WTC11 (cell line): ENCODE measurements around the gene GRIN1. TPM values are rescaled to one million over a fixed set of nuclear protein-coding genes. Genes with fewer than 3 reads are reported as not detected.

Experiments
- ATAC-seq: fragments of 200-7000 bp; cut with Tn5 transposase; 2 replicates; pipeline ENCODE4 v1.10.0; 2021; ENCODE audit warnings: mild to moderate bottlenecking, moderate library complexity
- CTCF ChIA-PET: fragments of 300-600 bp; sonication (Branson Sonifier 250); formaldehyde crosslinking; loops from one replicate; lab custom pipeline; 2021; ENCODE audit warnings: antibody characterized with exemption; lab: Charles Lee
- POLR2A ChIA-PET: fragments of 350-600 bp; sonication (Branson Sonifier 250); formaldehyde crosslinking; loops from one replicate; lab custom pipeline; 2021; ENCODE audit warnings: antibody characterized with exemption; lab: Charles Lee
- DNase-seq: peaks from one replicate; pipeline ENCODE4 v3.0.0; 2021; ENCODE audit warnings: low spot score
- H3K27ac Mint-ChIP-seq: 2 replicates; pipeline ENCODE4 v1.8.0; 2021; ENCODE audit warnings: mixed read lengths
- H3K27me3 Mint-ChIP-seq: 2 replicates; pipeline ENCODE4 v1.8.0; 2021; ENCODE audit warnings: low read depth, mild to moderate bottlenecking, moderate library complexity, mixed read lengths
- H3K36me3 Mint-ChIP-seq: 2 replicates; pipeline ENCODE4 v1.8.0; 2021; ENCODE audit warnings: mixed read lengths
- H3K4me1 Mint-ChIP-seq: 2 replicates; pipeline ENCODE4 v1.8.0; 2022; ENCODE audit warnings: mixed read lengths
- H3K4me3 Mint-ChIP-seq: 2 replicates; pipeline ENCODE4 v1.8.0; 2021; ENCODE audit warnings: mild to moderate bottlenecking, moderate library complexity, mixed read lengths
- H3K9me3 Mint-ChIP-seq: 2 replicates; pipeline ENCODE4 v1.8.0; 2021; ENCODE audit warnings: mixed read lengths
- ESRRA ChIP-seq: sonication (generic); formaldehyde crosslinking; IDR thresholded peaks from 2 replicates; pipeline ENCODE4 v1.8.1; 2022; ENCODE audit warnings: mild to moderate bottlenecking, missing genetic modification reagents, borderline replicate concordance
- GTF2I ChIP-seq: fragments of 250-450 bp; sonication (Bioruptor Pico); conservative IDR thresholded peaks from 2 replicates; pipeline ENCODE4 v1.4.0; 2021; ENCODE audit warnings: mild to moderate bottlenecking
- NR3C1 ChIP-seq: sonication (generic); formaldehyde crosslinking; conservative IDR thresholded peaks from 2 replicates; pipeline ENCODE4 v1.8.1; 2023; ENCODE audit warnings: low read depth, mild to moderate bottlenecking, missing genetic modification reagents
- RORB ChIP-seq: fragments of 250-450 bp; sonication (Bioruptor Pico); IDR thresholded peaks from 2 replicates; pipeline ENCODE4 v1.9.0; 2021; ENCODE audit warnings: mild to moderate bottlenecking
- SOX15 ChIP-seq: fragments of 250-450 bp; sonication (Bioruptor Pico); IDR thresholded peaks from 2 replicates; pipeline ENCODE4 v1.9.0; 2021; ENCODE audit warnings: mild to moderate bottlenecking
- ZNF532 ChIP-seq: fragments of 250-450 bp; sonication (Bioruptor Pico); IDR thresholded peaks from 2 replicates; pipeline ENCODE4 v1.9.0; 2021; ENCODE audit warnings: mild to moderate bottlenecking, borderline replicate concordance
- total RNA-seq: library from RNA; stranded (reverse); gene quantifications from 3 replicates; pipeline ENCODE4 v1.2.3, GENCODE V29; 2021
- TF ChIP-seq, protein P1 (sequence below): sonication (generic); formaldehyde crosslinking; IDR thresholded peaks from 2 replicates; pipeline ENCODE4 v1.8.1; 2023; ENCODE audit warnings: mild to moderate bottlenecking, missing genetic modification reagents, moderate library complexity
- TF ChIP-seq, protein P2 (sequence below): sonication (generic); formaldehyde crosslinking; IDR thresholded peaks from 2 replicates; pipeline ENCODE4 v1.8.0; 2022; ENCODE audit warnings: mild to moderate bottlenecking, missing genetic modification reagents
- TF ChIP-seq, protein P3 (sequence below): fragments of 250-450 bp; sonication (Bioruptor Pico); conservative IDR thresholded peaks from 2 replicates; pipeline ENCODE4 v1.9.0; 2021; ENCODE audit warnings: mild to moderate bottlenecking
- TF ChIP-seq, protein P4 (sequence below): sonication (generic); formaldehyde crosslinking; IDR thresholded peaks from 2 replicates; pipeline ENCODE4 v1.8.1; 2022; ENCODE audit warnings: missing genetic modification reagents, borderline replicate concordance
- TF ChIP-seq, protein P5 (sequence below): sonication (generic); formaldehyde crosslinking; IDR thresholded peaks from 2 replicates; pipeline ENCODE4 v1.8.0; 2022; ENCODE audit warnings: mild to moderate bottlenecking, missing genetic modification reagents

Gene GRIN1
- total RNA-seq, 1 experiment from 2014 or later, result 4.1 TPM

GRCh38 chr9:137160054-137160425, 21.1 kb downstream of the GRIN1 start:
- Mint-ChIP-seq H3K27ac (no peak overlapping the region), H3K27me3 (peaks cover 85% of the 10 kb centered on the region), H3K4me3 (no peak overlapping the region)

More at GRCh38 chr9:137160054-137160425, 21.1 kb downstream of the GRIN1 start:
- Mint-ChIP-seq H3K4me1 (no peaks in the 10 kb centered on the region), H3K9me3 (no peaks in the 10 kb centered on the region), H3K36me3 (no peaks in the 10 kb centered on the region)
- POLR2A ChIA-PET, result no interaction called here
- CTCF ChIA-PET, result interaction anchor here (2.0 to 3.7 kb wide), 3 partner anchors 16 to 131 kb away, joined by 4 to 40 read pairs (median 18); no protein-coding TSS in a partner anchor
- TF ChIP-seq SOX15 (CRISPR knock-in tag) (no peak), RORB (CRISPR knock-in tag) (no peak), ZNF532 (CRISPR knock-in tag) (no peak), ESRRA (no peak), GTF2I (CRISPR knock-in tag) (no peak), NR3C1 (CRISPR knock-in tag) (no peak)
- TF ChIP-seq, protein P1, sequence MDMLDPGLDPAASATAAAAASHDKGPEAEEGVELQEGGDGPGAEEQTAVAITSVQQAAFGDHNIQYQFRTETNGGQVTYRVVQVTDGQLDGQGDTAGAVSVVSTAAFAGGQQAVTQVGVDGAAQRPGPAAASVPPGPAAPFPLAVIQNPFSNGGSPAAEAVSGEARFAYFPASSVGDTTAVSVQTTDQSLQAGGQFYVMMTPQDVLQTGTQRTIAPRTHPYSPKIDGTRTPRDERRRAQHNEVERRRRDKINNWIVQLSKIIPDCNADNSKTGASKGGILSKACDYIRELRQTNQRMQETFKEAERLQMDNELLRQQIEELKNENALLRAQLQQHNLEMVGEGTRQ (CRISPR knock-in tag), result no peak
- TF ChIP-seq, protein P2, sequence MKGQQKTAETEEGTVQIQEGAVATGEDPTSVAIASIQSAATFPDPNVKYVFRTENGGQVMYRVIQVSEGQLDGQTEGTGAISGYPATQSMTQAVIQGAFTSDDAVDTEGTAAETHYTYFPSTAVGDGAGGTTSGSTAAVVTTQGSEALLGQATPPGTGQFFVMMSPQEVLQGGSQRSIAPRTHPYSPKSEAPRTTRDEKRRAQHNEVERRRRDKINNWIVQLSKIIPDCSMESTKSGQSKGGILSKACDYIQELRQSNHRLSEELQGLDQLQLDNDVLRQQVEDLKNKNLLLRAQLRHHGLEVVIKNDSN (CRISPR knock-in tag), result no peak
- TF ChIP-seq, protein P3, sequence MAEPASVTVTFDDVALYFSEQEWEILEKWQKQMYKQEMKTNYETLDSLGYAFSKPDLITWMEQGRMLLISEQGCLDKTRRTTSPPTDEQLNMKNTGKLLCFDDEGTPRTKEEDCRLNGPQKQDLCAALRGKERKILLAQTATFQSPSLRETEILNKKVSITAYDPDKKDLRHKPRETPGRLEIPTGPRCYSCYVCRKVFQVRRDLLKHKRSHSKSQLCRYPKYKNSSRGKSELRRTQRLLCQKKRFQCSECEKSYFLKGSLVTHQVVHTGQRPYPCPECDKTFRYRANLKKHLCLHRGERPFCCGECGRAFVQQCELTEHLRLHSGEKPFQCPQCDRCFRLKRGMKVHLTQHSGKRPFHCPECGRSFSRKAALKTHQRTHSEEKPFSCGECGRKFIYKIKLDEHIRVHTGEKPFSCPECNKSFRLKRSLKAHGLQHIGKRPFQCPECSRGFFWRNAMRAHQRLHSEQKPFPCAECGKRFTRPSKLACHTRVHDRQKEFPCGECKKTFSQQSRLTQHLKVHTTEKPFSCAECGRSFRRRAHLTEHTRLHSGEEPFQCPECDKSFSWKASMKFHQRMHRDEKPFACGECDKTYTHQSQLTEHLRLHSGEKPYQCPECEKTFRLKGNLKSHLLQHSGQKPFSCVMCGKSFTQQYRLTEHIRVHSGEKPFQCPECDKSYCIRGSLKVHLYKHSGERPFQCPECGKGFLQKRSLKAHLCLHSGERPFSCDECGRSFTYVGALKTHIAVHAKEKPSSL (CRISPR knock-in tag), result no peak
- TF ChIP-seq, protein P4, sequence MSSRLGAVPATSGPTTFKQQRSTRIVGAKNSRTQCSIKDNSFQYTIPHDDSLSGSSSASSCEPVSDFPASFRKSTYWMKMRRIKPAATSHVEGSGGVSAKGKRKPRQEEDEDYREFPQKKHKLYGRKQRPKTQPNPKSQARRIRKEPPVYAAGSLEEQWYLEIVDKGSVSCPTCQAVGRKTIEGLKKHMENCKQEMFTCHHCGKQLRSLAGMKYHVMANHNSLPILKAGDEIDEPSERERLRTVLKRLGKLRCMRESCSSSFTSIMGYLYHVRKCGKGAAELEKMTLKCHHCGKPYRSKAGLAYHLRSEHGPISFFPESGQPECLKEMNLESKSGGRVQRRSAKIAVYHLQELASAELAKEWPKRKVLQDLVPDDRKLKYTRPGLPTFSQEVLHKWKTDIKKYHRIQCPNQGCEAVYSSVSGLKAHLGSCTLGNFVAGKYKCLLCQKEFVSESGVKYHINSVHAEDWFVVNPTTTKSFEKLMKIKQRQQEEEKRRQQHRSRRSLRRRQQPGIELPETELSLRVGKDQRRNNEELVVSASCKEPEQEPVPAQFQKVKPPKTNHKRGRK (CRISPR knock-in tag), result no peak
- TF ChIP-seq, protein P5, sequence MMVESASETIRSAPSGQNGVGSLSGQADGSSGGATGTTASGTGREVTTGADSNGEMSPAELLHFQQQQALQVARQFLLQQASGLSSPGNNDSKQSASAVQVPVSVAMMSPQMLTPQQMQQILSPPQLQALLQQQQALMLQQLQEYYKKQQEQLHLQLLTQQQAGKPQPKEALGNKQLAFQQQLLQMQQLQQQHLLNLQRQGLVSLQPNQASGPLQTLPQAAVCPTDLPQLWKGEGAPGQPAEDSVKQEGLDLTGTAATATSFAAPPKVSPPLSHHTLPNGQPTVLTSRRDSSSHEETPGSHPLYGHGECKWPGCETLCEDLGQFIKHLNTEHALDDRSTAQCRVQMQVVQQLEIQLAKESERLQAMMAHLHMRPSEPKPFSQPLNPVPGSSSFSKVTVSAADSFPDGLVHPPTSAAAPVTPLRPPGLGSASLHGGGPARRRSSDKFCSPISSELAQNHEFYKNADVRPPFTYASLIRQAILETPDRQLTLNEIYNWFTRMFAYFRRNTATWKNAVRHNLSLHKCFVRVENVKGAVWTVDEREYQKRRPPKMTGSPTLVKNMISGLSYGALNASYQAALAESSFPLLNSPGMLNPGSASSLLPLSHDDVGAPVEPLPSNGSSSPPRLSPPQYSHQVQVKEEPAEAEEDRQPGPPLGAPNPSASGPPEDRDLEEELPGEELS, result no peak
- no peak for ATAC-seq
- no peak for DNase-seq
